AG04449 (cell line): ENCODE data around the gene TBC1D10B.

Experiments used
- CTCF ChIA-PET: fragments of 350-600 bp; formaldehyde crosslinking; extraction: SDS; loops from one replicate; lab custom pipeline; 2021; ENCODE audit warnings: antibody characterized with exemption; lab: Yijun Ruan, JAX
- POLR2A ChIA-PET: fragments of 400-600, 350-600 bp; formaldehyde crosslinking; extraction: SDS; loops from one replicate; lab custom pipeline; 2020; ENCODE audit warnings: antibody characterized with exemption, inconsistent platforms; lab: Yijun Ruan, JAX
- DNase-seq: peaks from one replicate; pipeline ENCODE4 v3.0.0-alpha.2; 2010; ENCODE audit warnings: low read depth, low spot score
- H3K4me3 ChIP-seq: 2 replicates; pipeline ENCODE4 v1.5.1; 2011; ENCODE audit warnings: low read depth, mild to moderate bottlenecking, control low read depth, low read length
- CTCF ChIP-seq: IDR thresholded peaks from one replicate; pipeline ENCODE4 v1.5.1; 2011; ENCODE audit warnings: mild to moderate bottlenecking, moderate library complexity, low read length, control low read depth, inconsistent platforms; ENCODE audit not compliant: insufficient read depth; ENCODE audit errors: missing control alignments

Gene TBC1D10B

GRCh38 chr16:30371248-30371816 is 1.0 kb upstream of the TBC1D10B start:
- TF ChIP-seq CTCF: no peak
- peak overlapping the region; percentile 65 for H3K4me3 ChIP-seq
- no peak for DNase-seq
- POLR2A ChIA-PET: interaction anchor here (0.7 to 1.9 kb wide), 9 partner anchors 11 to 306 kb away, joined by 3 to 12 read pairs (median 4); partner anchors contain the start of genes ALDOA, CD2BP2, SEPTIN1 and TBX6
- CTCF ChIA-PET: interaction anchor here (0.6 to 2.0 kb wide), 8 partner anchors 9 to 280 kb away, joined by 3 to 9 read pairs (median 4); partner anchors contain the start of genes CD2BP2, TBX6, ZNF48 and ZNF771

GRCh38 chr16:30369938-30370455 is 297 bp downstream of the TBC1D10B start:
- no peak for TF ChIP-seq CTCF
- CTCF ChIA-PET: interaction anchor here (1.1 to 1.9 kb wide), 5 partner anchors 10 to 278 kb away, joined by 3 to 9 read pairs (median 4); partner anchors contain the start of genes CD2BP2 and TBX6
- H3K4me3 ChIP-seq: peak overlapping the region; percentile 85
- POLR2A ChIA-PET: interaction anchor here (1.0 to 1.9 kb wide), 3 partner anchors 13 to 35 kb away, joined by 4 to 12 read pairs (median 8); partner anchors contain the start of genes CD2BP2 and SEPTIN1
- DNase-seq: no peak

- POLR2A ChIA-PET: interaction anchor here (1.1 kb wide), 1 partner anchor 13 kb away, joined by 5 read pairs; no protein-coding TSS in a partner anchor
Observed at GRCh38 chr16:30369091-30369937, 980 bp downstream of the TBC1D10B start.

GRCh38 chr16:30368792-30369090 is 1.6 kb downstream of the TBC1D10B start:
- DNase-seq: no peak
- H3K4me3 ChIP-seq: peak overlapping the region; percentile 85
- CTCF ChIA-PET: interaction anchor here (0.9 to 1.3 kb wide), 4 partner anchors 9 to 62 kb away, joined by 3 to 4 read pairs (median 4); partner anchors contain the start of genes CD2BP2 and DCTPP1
- no peak for TF ChIP-seq CTCF
- POLR2A ChIA-PET: interaction anchor here (1.1 kb wide), 1 partner anchor 12 kb away, joined by 5 read pairs; no protein-coding TSS in a partner anchor

More at GRCh38 chr16:30369091-30369937, 980 bp downstream of the TBC1D10B start:
- TF ChIP-seq CTCF: no peak
- CTCF ChIA-PET: interaction anchor here (0.9 to 1.3 kb wide), 6 partner anchors 9 to 61 kb away, joined by 3 to 5 read pairs (median 4); partner anchors contain the start of genes CD2BP2 and DCTPP1
- DNase-seq: no peak
- peak overlapping the region; percentile 85 for H3K4me3 ChIP-seq

- DNase-seq: no peak
- ChIA-PET CTCF (interaction anchor here (1.1 to 1.3 kb wide), 3 partner anchors 10 to 62 kb away, joined by 3 to 4 read pairs (median 4); partner anchors contain the start of genes CD2BP2 and DCTPP1), POLR2A (interaction anchor here (0.5 to 1.1 kb wide), 2 partner anchors 12 to 28 kb away, joined by 3 to 5 read pairs; no protein-coding TSS in a partner anchor)
- TF ChIP-seq CTCF: no peak
- peak overlapping the region; percentile 85 for H3K4me3 ChIP-seq
Observed at GRCh38 chr16:30368122-30368791, 2.0 kb downstream of the TBC1D10B start.
